ENCODE data around the gene RAD51B.
"Not testable (repeated sequence)": the region's sequence is repeated elsewhere in the genome, so short reads cannot be mapped to it uniquely, and the experiment has no call there.

The RAD51B gene

DNA sequence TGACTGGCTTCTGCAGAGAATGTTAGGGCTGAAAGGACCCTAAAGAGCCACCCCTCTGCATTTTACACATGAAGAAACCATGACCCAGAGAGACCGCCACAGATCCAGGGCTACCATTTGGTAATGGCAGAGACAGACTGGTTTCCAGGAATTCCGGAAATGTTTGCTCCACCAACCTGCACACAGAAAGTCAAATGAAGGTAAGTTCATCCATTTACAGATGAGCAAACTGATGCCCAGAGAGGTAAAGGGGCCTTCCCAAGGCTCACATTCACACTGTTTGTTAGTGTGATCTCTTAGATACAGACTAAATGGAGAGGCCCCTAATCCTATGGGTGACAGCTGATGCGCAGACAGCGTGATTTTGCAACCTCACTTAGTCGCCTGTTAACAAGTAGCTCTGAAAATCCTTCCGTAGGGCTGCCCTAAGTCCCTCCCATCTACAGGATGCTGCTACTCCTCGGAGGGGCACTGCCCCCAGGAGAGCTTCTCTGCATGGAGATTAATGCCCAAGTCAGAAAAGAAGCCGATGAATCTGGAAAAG, 939.5 kb downstream of the RAD51B start:
- TF ChIP-seq, protein P1, sequence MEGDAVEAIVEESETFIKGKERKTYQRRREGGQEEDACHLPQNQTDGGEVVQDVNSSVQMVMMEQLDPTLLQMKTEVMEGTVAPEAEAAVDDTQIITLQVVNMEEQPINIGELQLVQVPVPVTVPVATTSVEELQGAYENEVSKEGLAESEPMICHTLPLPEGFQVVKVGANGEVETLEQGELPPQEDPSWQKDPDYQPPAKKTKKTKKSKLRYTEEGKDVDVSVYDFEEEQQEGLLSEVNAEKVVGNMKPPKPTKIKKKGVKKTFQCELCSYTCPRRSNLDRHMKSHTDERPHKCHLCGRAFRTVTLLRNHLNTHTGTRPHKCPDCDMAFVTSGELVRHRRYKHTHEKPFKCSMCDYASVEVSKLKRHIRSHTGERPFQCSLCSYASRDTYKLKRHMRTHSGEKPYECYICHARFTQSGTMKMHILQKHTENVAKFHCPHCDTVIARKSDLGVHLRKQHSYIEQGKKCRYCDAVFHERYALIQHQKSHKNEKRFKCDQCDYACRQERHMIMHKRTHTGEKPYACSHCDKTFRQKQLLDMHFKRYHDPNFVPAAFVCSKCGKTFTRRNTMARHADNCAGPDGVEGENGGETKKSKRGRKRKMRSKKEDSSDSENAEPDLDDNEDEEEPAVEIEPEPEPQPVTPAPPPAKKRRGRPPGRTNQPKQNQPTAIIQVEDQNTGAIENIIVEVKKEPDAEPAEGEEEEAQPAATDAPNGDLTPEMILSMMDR (IDR thresholded peaks at IDR 0.05; ENCODE audit: low read length, missing control alignments), result no peak
- DNase-seq (ENCODE audit: low read depth), result no peak
- no peak overlapping the region for H3K4me3 ChIP-seq (replicated peaks; ENCODE audit: low read depth, low read length)

DNA sequence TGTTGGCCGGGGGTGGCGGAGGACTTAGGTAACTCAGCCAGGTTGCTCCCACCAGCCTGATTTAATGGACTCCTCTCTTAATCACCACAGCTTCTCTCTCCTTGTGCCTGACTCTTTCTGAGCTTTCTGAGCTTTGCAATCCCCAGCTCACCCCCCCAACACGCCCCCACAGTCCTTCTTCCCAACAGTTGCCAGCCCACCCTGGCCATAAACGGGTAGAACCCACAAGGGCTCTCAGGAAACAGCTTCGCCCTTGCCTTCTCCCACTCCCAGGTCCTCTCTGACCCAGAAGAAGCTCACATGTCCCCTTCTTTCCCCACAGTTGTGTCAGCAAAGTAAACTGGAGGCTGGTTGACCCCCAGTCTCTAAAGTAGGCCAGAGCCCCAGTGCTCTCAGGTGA, 940.4 kb downstream of the RAD51B start:
- H3K4me3 ChIP-seq (replicated peaks; ENCODE audit: low read depth, low read length), result no peak overlapping the region
- no peak for DNase-seq (ENCODE audit: low read depth)
- TF ChIP-seq, protein P1 (IDR thresholded peaks at IDR 0.05; ENCODE audit: low read length, missing control alignments), result no peak

DNA sequence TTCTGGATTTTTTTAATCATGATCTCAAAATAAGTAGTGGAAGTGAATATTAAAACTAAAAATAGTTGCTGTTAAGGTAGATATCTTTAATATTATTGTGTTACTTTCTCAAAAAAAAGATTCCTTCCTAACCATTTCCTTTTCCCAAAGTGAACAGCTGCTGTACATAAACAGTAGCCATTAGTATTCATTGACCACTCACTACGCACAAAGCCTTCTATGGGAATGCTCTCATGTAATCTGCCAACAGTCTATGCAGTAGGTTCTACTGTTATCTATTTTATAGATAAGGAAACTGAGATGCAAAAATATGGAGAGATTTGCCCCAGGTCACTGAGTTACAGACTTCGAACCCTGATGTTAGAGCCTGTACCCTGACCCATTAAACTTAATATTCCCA, 941.2 kb downstream of the RAD51B start:
- TF ChIP-seq, protein P1 (IDR thresholded peaks at IDR 0.05; ENCODE audit: low read length, missing control alignments), result no peak
- no peak overlapping the region for H3K4me3 ChIP-seq (replicated peaks; ENCODE audit: low read depth, low read length)
- no peak for DNase-seq (ENCODE audit: low read depth)

DNA sequence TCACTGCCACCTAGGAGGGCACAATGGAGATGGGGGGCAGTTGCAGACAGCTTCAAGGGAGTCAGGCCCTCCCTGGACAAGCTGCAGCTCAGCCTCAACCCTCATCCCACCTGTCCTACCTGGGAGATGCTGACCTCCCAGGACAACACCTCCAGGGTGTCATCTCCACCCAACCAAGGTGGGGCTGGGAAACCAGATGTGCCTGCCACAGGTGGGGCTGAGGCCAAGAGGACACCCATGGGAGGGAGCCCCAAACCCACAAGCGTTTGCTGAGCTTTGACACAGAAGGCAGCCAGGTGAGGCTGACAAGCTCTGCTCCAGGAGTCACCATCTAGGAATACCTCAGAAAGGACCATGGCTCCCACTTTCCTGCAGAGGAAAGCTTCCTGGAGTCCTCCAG, 941.8 kb downstream of the RAD51B start:
- no peak for DNase-seq (ENCODE audit: low read depth)
- TF ChIP-seq, protein P1 (IDR thresholded peaks at IDR 0.05; ENCODE audit: low read length, missing control alignments), result no peak
- H3K4me3 ChIP-seq (replicated peaks; ENCODE audit: low read depth, low read length), result no peak overlapping the region

DNA sequence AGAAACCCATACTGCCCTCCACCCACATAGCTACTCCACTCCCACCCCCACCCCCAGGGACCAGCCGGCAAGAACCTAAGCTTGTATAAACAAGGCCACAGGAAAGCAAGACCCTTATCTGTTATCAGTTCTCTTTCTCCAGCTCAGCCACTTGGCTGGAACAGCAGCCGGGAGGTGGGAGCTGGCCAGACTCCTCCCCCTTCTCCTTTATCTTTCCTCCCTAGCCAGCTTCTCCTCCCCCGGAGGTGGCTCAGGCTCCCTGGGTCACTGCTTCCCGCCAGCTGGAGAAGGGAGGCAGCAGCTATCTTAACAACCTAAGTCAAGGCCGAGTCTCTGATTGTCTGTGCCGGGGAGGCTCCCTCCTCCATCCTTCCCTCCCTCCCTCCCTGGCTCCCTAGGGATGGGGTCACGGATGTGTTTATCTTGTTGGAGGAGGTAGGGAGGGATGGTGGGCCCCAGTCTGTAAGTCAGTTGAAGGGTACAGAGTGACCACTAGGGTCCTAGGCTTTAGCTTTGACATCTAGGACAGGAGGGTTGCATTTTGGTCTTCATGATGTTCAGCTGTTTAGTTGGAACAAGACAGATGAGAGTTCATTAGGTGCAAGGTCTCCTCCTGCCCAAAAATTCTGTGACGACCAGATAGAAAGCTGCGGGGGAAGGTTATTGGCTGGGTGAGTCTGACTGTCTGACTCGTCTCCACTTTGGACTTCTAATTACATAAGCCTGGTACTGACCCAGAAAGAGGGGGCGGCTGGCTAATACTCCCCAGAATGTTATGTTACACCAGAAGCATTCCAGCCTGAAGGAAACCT, 943.6 kb downstream of the RAD51B start:
- no peak overlapping the region for H3K4me3 ChIP-seq (replicated peaks; ENCODE audit: low read depth, low read length)
- DNase-seq (ENCODE audit: low read depth), result peak; percentile 87
- TF ChIP-seq, protein P1 (IDR thresholded peaks at IDR 0.05; ENCODE audit: low read length, missing control alignments), result no peak

DNA sequence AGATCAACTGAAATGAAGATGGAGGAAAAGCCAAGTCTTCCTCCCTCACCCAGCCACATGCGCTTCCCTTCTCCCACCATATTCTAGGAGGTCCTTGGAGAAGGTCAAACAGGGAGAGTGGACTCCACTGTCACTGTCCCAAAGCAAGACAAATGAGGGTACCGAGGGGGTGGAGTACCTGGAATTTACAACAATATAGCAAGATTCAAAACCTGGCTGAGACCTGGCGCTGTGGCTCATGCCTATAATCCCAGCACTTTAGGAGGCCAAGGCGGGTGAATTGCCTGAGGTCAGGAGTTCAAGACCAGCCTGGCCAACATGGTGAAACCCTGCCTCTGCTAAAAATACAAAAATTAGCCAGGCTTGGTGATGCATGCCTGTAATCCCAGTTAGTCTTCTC, 944.3 kb downstream of the RAD51B start:
- DNase-seq (ENCODE audit: low read depth); H3K4me3 ChIP-seq (replicated peaks; ENCODE audit: low read depth, low read length): not testable (repeated sequence)

DNA sequence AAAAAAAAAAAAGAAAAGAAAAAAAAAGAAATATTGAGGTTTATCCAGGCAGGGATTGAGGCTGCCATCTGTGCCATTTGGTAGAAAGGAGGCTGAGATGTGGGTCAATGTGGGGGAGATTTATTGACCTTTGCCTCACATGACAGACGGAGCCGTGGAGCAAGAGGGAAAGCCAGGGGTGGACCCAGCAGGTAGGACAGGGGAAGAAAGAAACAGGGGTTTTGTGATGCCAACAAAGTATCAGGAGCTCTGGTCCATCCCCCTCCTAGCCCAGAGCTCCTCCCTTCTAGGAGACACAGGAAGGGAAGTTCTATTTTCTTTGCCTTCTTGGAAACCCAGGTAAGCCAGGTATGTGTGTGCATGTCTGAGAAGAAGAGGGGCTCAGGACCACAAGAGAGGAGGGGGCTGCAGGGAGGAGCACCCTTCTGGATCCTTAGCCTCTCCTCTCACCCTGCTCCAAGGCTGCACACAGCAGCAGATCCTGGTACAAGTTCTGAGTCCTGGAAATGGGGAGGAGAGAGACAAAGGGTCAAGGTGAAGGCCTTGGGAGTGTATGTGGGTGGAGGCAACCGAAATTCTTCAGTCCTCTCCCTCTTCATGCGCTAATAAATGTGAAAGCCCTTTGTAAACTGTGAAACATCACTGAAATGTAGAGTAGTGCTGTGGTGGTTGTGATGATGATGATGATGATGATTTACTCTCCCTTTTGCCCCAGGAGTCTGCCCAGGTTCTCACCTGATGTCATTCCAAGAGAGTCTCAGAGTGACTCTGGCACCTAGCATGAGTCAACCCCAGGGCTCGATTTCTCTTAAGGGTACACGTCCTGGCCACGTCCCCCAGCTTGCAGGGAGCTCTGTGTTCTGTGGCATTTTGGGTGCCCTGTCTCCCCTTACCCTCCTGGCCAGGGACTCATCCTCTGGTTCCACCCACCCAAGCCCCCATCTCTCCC, 947.0 kb downstream of the RAD51B start:
- no peak for DNase-seq (ENCODE audit: low read depth)
- TF ChIP-seq, protein P1 (IDR thresholded peaks at IDR 0.05; ENCODE audit: low read length, missing control alignments), result no peak
- H3K4me3 ChIP-seq (replicated peaks; ENCODE audit: low read depth, low read length), result no peak overlapping the region
